OCI-LY7 (cell line): Measurements from ENCODE around the gene SPTBN2. TPM values are rescaled to one million over a fixed set of nuclear protein-coding genes. Genes with fewer than 3 reads are reported as not detected.

Source experiments
- BruUV-seq: library from RNA; stranded (reverse); fragments of 400-500 nt; replicated peaks from 2 replicates; lab custom pipeline; 2021; lab: Mats Ljungman, UMichigan
- CTCF ChIA-PET: fragments of 300-600 bp; sonication (Branson Sonifier 250); formaldehyde crosslinking; loops from one replicate; lab custom pipeline; 2022; ENCODE audit warnings: antibody characterized with exemption; ENCODE audit not compliant: unreplicated experiment; lab: Charles Lee
- POLR2A ChIA-PET: fragments of 300-600 bp; sonication (Branson Sonifier 250); formaldehyde crosslinking; loops from one replicate; lab custom pipeline; 2022; ENCODE audit warnings: antibody characterized with exemption; lab: Charles Lee
- DNase-seq: peaks from one replicate; pipeline ENCODE4 v3.0.0-alpha.2; 2015; ENCODE audit warnings: low spot score
- H2AFZ ChIP-seq: fragments of 200-600 bp; sonication (generic), shearing (Covaris generic); 2 replicates; pipeline ENCODE4 v1.6.1; 2014; ENCODE audit warnings: mild to moderate bottlenecking, antibody characterized with exemption, low read length, moderate library complexity
- H3K27ac ChIP-seq: fragments of 200-600 bp; sonication (generic); 2 replicates; pipeline ENCODE4 v1.5.1; 2014; ENCODE audit warnings: mixed run types, low read depth, mild to moderate bottlenecking, moderate library complexity, low read length, inconsistent platforms; ENCODE audit not compliant: poor library complexity, severe bottlenecking
- H3K36me3 ChIP-seq: fragments of 200-600 bp; sonication (generic); 2 replicates; pipeline ENCODE4 v1.6.1; 2014; ENCODE audit warnings: mild to moderate bottlenecking, antibody characterized with exemption, low read length, moderate library complexity, mixed read lengths; ENCODE audit not compliant: insufficient read depth
- H3K4me1 ChIP-seq: fragments of 200-600 bp; sonication (generic); 2 replicates; pipeline ENCODE4 v1.5.1; 2014; ENCODE audit warnings: mild to moderate bottlenecking, low read length; ENCODE audit not compliant: insufficient read depth, poor library complexity, severe bottlenecking
- H3K4me2 ChIP-seq: fragments of 200-600 bp; sonication (generic); 2 replicates; pipeline ENCODE4 v1.6.1; 2014; ENCODE audit warnings: mild to moderate bottlenecking, low read length
- H3K4me3 ChIP-seq: fragments of 200-600 bp; sonication (generic); 2 replicates; pipeline ENCODE4 v1.5.1; 2014; ENCODE audit warnings: mild to moderate bottlenecking, low read depth, low read length; ENCODE audit not compliant: poor library complexity, severe bottlenecking
- H3K79me2 ChIP-seq: fragments of 200-600 bp; sonication (generic); 2 replicates; pipeline ENCODE4 v1.6.1; 2016; ENCODE audit warnings: low read depth, mild to moderate bottlenecking, low read length, moderate library complexity, mixed read lengths; ENCODE audit not compliant: insufficient read depth
- H3K9me2 ChIP-seq: fragments of 200-600 bp; sonication (generic); 2 replicates; pipeline ENCODE4 v1.6.1; 2016; ENCODE audit warnings: mild to moderate bottlenecking, low read length, mixed read lengths; ENCODE audit not compliant: insufficient read depth
- H3K9me3 ChIP-seq: fragments of 200-600 bp; sonication (generic); 2 replicates; pipeline ENCODE4 v1.6.1; 2014; ENCODE audit warnings: mild to moderate bottlenecking, mixed run types, low read length, mixed read lengths
- H4K20me1 ChIP-seq: fragments of 200-600 bp; sonication (generic); 2 replicates; pipeline ENCODE4 v1.6.1; 2014; ENCODE audit warnings: mild to moderate bottlenecking, antibody characterized with exemption, low read length, moderate library complexity, mixed read lengths; ENCODE audit not compliant: insufficient read depth
- EZH2phosphoT487 ChIP-seq: fragments of 200-600 bp; sonication (generic); IDR thresholded peaks from 2 replicates; pipeline ENCODE4 v1.6.1; 2018; ENCODE audit warnings: low read depth, borderline replicate concordance, mild to moderate bottlenecking, mixed run types, antibody characterized with exemption, low read length, moderate library complexity, mixed read lengths
- intact Hi-C: fragments of 100-400 bp; cut with micrococcal nuclease; formaldehyde crosslinking; loops from one replicate; pipeline ENCODE4 v1.10.0; 2022; ENCODE audit not compliant: unreplicated experiment
- total RNA-seq, 2 experiments: library from RNA; depleted of rRNA in 1 of 2; stranded (reverse); fragments of >200 nt in 1 of 2; shearing (Covaris generic) in 1 of 2; gene quantifications; 2 replicates each; pipeline ENCODE4 v1.2.3, GENCODE V29; 2014 to 2022
- TF ChIP-seq, protein P1 (sequence below): fragments of 200-600 bp; sonication (generic); conservative IDR thresholded peaks from 2 replicates; pipeline ENCODE4 v1.5.1; 2014; ENCODE audit warnings: mild to moderate bottlenecking, antibody characterized with exemption, low read length, moderate library complexity, mixed read lengths

Gene SPTBN2
- total RNA-seq, 2 experiments from 2014 or later = 16.2 to 25.2 TPM

DNA sequence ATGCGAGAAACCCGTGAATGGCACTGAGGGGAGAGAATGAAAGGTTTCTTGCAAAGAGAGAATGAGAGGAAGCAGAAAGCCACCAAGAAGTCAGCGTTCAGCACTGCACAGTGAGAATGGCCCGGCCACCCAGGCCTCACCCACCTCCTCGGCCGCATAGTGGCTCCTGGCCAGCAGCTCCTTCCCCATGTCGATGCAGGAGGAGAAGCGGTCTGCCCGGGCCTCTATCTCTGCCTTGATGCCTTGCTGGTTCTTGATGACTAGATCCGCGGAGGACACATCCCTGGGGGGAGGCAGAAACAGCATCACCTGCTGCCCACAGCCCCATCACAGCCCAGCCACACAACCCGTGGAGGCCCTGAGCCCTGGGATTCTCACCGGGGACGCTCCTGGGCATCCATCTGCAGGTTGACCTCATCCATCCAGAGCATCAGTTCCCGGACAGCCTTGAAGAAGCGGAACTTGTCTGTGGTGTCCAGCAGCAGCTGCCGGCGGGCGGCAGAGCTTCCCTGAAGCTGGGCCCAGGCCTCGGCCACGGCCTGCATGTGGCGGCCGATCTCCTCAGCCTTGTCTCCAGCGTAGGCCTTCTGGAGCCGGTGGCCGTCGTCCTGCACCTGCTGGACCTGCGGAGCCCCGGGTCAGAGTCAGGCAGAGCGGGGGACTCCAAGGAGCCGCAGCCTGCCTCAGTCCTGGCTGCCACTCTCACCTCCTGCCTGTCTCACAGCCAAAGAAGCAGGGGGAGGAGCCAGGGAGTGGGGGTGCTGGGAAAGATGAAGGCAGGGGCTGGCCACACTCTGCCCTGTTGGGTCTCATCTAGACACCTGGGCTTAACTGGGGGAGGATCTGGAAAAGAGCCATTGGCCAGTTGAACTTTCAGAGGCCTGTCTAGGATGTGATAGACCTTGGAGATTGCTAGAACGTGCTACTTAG, 39.1 kb downstream of the SPTBN2 start:
- intact Hi-C loops = loop anchor here (10.0 kb wide), 1 partner anchor 285 kb away; the partner anchor contains the start of gene C11orf86
- CTCF ChIA-PET = no interaction called here
- no TSS peak for BruUV-seq

DNA sequence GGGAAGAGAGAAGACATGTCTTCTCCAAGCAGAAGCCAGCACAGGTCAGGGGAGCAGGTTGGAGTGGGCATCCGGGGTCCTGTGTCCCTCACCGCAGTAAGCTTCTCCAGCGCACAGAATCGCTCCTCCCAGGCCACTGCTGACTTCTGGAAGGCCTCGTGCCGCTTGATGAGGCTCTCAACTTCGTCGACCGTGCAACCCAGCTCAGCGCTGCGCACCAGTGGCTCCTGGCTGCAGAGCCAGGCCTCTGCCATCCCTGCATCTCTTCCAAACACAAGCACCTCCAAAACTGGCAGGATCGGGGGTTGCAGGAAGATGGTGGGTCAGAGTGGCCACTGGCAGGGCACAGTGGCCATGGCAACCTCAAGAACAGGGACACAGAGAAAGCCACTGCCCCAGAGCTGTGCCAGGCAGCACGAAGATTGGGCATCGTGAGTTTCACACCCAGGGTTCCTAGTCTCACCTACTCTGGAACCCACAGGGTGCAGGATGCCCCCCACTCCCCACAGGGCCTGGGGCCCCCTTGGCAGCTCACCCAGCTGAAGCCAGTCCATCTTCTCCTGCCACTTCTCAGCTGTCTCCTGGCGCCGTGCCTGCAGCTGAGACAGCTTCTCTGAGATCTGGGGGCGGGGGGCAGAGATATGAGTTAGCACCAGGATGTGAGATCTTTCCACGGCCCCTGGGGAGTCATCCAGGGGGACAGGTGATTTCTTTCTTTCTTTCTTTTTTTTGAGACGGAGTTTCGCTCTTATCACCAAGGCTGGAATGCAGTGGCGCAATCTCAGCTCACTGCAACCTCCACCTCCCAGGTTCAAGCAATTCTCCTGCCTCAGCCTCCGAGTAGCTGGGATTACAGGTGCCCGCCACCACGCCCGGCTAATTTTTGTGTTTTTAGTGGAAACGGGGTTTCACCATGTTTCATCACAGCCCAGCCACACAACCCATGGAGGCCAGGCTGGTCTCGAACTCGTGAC, 40.2 kb downstream of the SPTBN2 start:
- no peak for DNase-seq
- Histone ChIP-seq H2AFZ (no peak overlapping the region), H4K20me1 (no peaks in the 10 kb centered on the region), H3K9me3 (no peaks in the 10 kb centered on the region), H3K27ac (no peak overlapping the region), H3K36me3 (no peaks in the 10 kb centered on the region), H3K9me2 (no peaks in the 10 kb centered on the region), H3K79me2 (no peaks in the 10 kb centered on the region), H3K4me2 (no peak overlapping the region), H3K4me1 (no peaks in the 10 kb centered on the region), H3K4me3 (no peak overlapping the region)
- POLR2A ChIA-PET = interaction anchor here (0.6 kb wide), 1 partner anchor 44 kb away, joined by 3 read pairs; no protein-coding TSS in a partner anchor
- BruUV-seq = no TSS peak
- CTCF ChIA-PET = no interaction called here
- no peak for TF ChIP-seq EZH2phosphoT487
- intact Hi-C loops = no loop called here

More for the DNA sequence above, 39.1 kb downstream of the SPTBN2 start:
- no peak overlapping the region for H3K27ac ChIP-seq
- no peaks in the 10 kb centered on the region for H3K9me2 ChIP-seq
- POLR2A ChIA-PET = no interaction called here
- no peaks in the 10 kb centered on the region for H3K79me2 ChIP-seq
- no peaks in the 10 kb centered on the region for H4K20me1 ChIP-seq
- H3K36me3 ChIP-seq = no peaks in the 10 kb centered on the region
- no peaks in the 10 kb centered on the region for H3K9me3 ChIP-seq
- peaks cover 4% of the 10 kb centered on the region for H3K4me1 ChIP-seq
- no peak overlapping the region for H3K4me2 ChIP-seq
- no peak overlapping the region for H3K4me3 ChIP-seq
- no peak for DNase-seq
- no peak overlapping the region for H2AFZ ChIP-seq
- TF ChIP-seq EZH2phosphoT487 = no peak
- TF ChIP-seq, protein P1, sequence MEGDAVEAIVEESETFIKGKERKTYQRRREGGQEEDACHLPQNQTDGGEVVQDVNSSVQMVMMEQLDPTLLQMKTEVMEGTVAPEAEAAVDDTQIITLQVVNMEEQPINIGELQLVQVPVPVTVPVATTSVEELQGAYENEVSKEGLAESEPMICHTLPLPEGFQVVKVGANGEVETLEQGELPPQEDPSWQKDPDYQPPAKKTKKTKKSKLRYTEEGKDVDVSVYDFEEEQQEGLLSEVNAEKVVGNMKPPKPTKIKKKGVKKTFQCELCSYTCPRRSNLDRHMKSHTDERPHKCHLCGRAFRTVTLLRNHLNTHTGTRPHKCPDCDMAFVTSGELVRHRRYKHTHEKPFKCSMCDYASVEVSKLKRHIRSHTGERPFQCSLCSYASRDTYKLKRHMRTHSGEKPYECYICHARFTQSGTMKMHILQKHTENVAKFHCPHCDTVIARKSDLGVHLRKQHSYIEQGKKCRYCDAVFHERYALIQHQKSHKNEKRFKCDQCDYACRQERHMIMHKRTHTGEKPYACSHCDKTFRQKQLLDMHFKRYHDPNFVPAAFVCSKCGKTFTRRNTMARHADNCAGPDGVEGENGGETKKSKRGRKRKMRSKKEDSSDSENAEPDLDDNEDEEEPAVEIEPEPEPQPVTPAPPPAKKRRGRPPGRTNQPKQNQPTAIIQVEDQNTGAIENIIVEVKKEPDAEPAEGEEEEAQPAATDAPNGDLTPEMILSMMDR = no peak

- Histone ChIP-seq H3K9me3 (no peaks in the 10 kb centered on the region), H3K9me2 (no peaks in the 10 kb centered on the region), H3K27ac (no peak overlapping the region), H2AFZ (no peak overlapping the region), H3K36me3 (no peaks in the 10 kb centered on the region), H3K4me1 (no peaks in the 10 kb centered on the region), H3K4me3 (no peak overlapping the region), H4K20me1 (no peaks in the 10 kb centered on the region), H3K4me2 (no peak overlapping the region), H3K79me2 (no peaks in the 10 kb centered on the region)
- intact Hi-C loops = no loop called here
- TF ChIP-seq, protein P1 = no peak
- TF ChIP-seq EZH2phosphoT487 = no peak
- no TSS peak for BruUV-seq
- POLR2A ChIA-PET = interaction anchor here (0.6 kb wide), 1 partner anchor 41 kb away, joined by 3 read pairs; no protein-coding TSS in a partner anchor
- no peak for DNase-seq
- CTCF ChIA-PET = no interaction called here
Observed at GRCh38 chr11:66687831-66688281, 41.2 kb downstream of the SPTBN2 start.
